H1 (cell line): Measurements from ENCODE around the gene TBCD. TPM values are rescaled to one million over a fixed set of nuclear protein-coding genes. Genes with fewer than 3 reads are reported as not detected.

ENCODE experiments used
- ATF2 ChIP-seq: IDR thresholded peaks from 2 replicates; pipeline ENCODE4 v1.6.1; 2012; ENCODE audit warnings: low read length, inconsistent platforms
- BRCA1 ChIP-seq: IDR thresholded peaks from 2 replicates; pipeline ENCODE4 v1.6.1; 2012; ENCODE audit warnings: low read depth, low read length, improper control_type of control experiment
- TAF7 ChIP-seq: optimal IDR thresholded peaks from 2 replicates; pipeline ENCODE3; 2011; ENCODE audit warnings: low read depth, mild to moderate bottlenecking, inconsistent platforms, low read length, moderate library complexity, borderline replicate concordance
- ZNF274 ChIP-seq: IDR thresholded peaks from 2 replicates; pipeline ENCODE4 v1.7.0; 2012; ENCODE audit warnings: low read length, borderline replicate concordance; ENCODE audit errors: extremely low read depth
- polyA plus RNA-seq, 7 experiments: library from polyadenylated mRNA; depleted of rRNA in 3 of 7; stranded (reverse) in 5 of 7; unstranded in 2 of 7; fragments of >200 nt in 5 of 7; fragments of 200-250 nt in 2 of 7; gene quantifications; 1 replicate in 5 of 7; 2 replicates in 1 of 7; 4 replicates in 1 of 7; pipeline versions ENCODE4 v1.2.1 to v1.2.3, GENCODE V29; 2011 to 2013; ENCODE audit warnings: missing spikeins in 2 of 7, mixed read lengths in 2 of 7
- total RNA-seq: library from RNA; stranded (reverse); fragmentation: NEBNext Ultra II Directional; extraction: Animal tissue kit (Norgen Biotek cat#: 25700); gene quantifications from 2 replicates; pipeline ENCODE4 v1.2.1, GENCODE V29; 2021

TBCD gene
- total and polyA plus RNA-seq, 2 of the 8 experiments (the other 6 are each of a cell fraction or from before 2014, with no cell fraction given) = 118 to 162 TPM

- no peak for TF ChIP-seq ATF2
- TF ChIP-seq TAF7 = no peak
- no peak for TF ChIP-seq ZNF274
- no peak for TF ChIP-seq BRCA1
- TF ChIP-seq, all 59 proteins: peak for 0
These were observed 204.4 kb downstream of the TBCD start (continued) for GRCh38 chr17:82956146-82956725.
